Stimulated activated CD4-positive, alpha-beta T cell treated with anti-CD3 and anti-CD28 coated beads, TNF-alpha, amount 100 ng/mL, for 1 hour (primary cell): ENCODE data around the gene FTO.

Experiments used
- DNase-seq, 3 donors: peaks; one replicate each; pipeline ENCODE4 v3.0.0-alpha.2; 2020; ENCODE audit warnings: low read depth in 3 of 3, low spot score in 1 of 3

Gene FTO

GRCh38 chr16:54107583-54108202 is 403.7 kb downstream of the FTO start:
- DNase-seq, result no peak

- no peak for DNase-seq
Measured at GRCh38 chr16:54110016-54110981, 406.3 kb downstream of the FTO start.

- DNase-seq, result no peak
Measured at GRCh38 chr16:54112451-54113206, 408.7 kb downstream of the FTO start.

- no peak for DNase-seq
Measured at GRCh38 chr16:54115558-54115957, 411.6 kb downstream of the FTO start.

GRCh38 chr16:54116124-54116655 is 412.2 kb downstream of the FTO start:
- DNase-seq, result no peak

GRCh38 chr16:54118846-54119245 is 414.9 kb downstream of the FTO start:
- DNase-seq, result no peak

GRCh38 chr16:54120846-54121480 is 417.0 kb downstream of the FTO start:
- DNase-seq, result no peak

GRCh38 chr16:54121539-54122295 is 417.8 kb downstream of the FTO start:
- DNase-seq, result no peak

- no peak for DNase-seq
Measured at GRCh38 chr16:54123766-54124165, 419.8 kb downstream of the FTO start.

- DNase-seq, result no peak
Measured at GRCh38 chr16:54125751-54126655, 422.0 kb downstream of the FTO start.

GRCh38 chr16:54126907-54127306 is 423.0 kb downstream of the FTO start:
- no peak for DNase-seq

- DNase-seq, result no peak
Measured at GRCh38 chr16:54128629-54129234, 424.8 kb downstream of the FTO start.

GRCh38 chr16:54129810-54130209 is 425.9 kb downstream of the FTO start:
- no peak for DNase-seq

GRCh38 chr16:54135361-54136275 is 431.7 kb downstream of the FTO start:
- no peak for DNase-seq

- DNase-seq, result no peak
Measured at GRCh38 chr16:54136276-54136625, 432.3 kb downstream of the FTO start.

GRCh38 chr16:54140057-54140787 is 436.3 kb downstream of the FTO start:
- DNase-seq, result no peak

GRCh38 chr16:54140788-54141136 is 436.8 kb downstream of the FTO start:
- DNase-seq, result no peak
